Measurements from ENCODE around the gene GTF3C1. TPM values are rescaled to one million over a fixed set of nuclear protein-coding genes. Genes with fewer than 3 reads are reported as not detected.

Gene GTF3C1
- total and polyA plus RNA-seq, 2 of the 13 experiments (the other 11 are each of a cell fraction or from before 2014, with no cell fraction given) = 29.2 to 72.7 TPM

- Histone ChIP-seq H3K27me3 (ENCODE audit: control insufficient read depth in 1 of 2, insufficient read depth in 2 of 2, low read length in 2 of 2) (peaks cover 0 to under 1% of the 10 kb centered on the region in 2 experiments; a peak in 1 of 5 replicates), H3K79me2 (ENCODE audit: insufficient read depth, low read length) (no peaks in the 10 kb centered on the region), H3K4me1 (ENCODE audit: insufficient read depth, low read length) (no peaks in the 10 kb centered on the region), H3K9me3 (ENCODE audit: low read length) (no peaks in the 10 kb centered on the region), H3K9ac (ENCODE audit: insufficient read depth, low read depth, low read length) (no peak overlapping the region), H4K20me1 (ENCODE audit: insufficient read depth, low read length) (no peaks in the 10 kb centered on the region), H2AFZ (ENCODE audit: low read length) (no peak overlapping the region), H3K27ac (ENCODE audit: extremely low read length, insufficient read depth, low read length) (no peak overlapping the region), H3K36me3 (replicated peaks in 1 of 2; ENCODE audit: control insufficient read depth in 1 of 2, insufficient read depth in 2 of 2, low read length in 2 of 2) (peaks cover 19 to 36% of the 10 kb centered on the region in 2 experiments; a peak in 4 of 5 replicates), H3K4me2 (ENCODE audit: low read depth, low read length) (no peak overlapping the region), H3K4me3 (replicated peaks in 1 of 3; ENCODE audit: insufficient read depth in 1 of 3, low read depth in 2 of 3, low read length in 3 of 3) (no peak overlapping the region)
- no peak for DNase-seq (ENCODE audit: low spot score)
- ChIA-PET POLR2A (no interaction called here), CTCF (ENCODE audit: low intra/inter-chr PET ratio, low total read pairs) (interaction anchor here (2.0 kb wide), 1 partner anchor 303 kb away, joined by 10 read pairs; no protein-coding TSS in a partner anchor)
- TF ChIP-seq ZNF644 (CRISPR knock-in tag; IDR thresholded peaks at IDR 0.05; ENCODE audit: low read depth) (no peak), FOXA1 (IDR thresholded peaks at IDR 0.05) (no peak), FOXA1 (CRISPR knock-in tag; IDR thresholded peaks at IDR 0.05) (no peak), DNMT3B (CRISPR knock-in tag; conservative IDR thresholded peaks at IDR 0.05) (no peak), ZNF674 (CRISPR knock-in tag; IDR thresholded peaks at IDR 0.05; ENCODE audit: low read depth) (no peak), ZNF33A (CRISPR knock-in tag; IDR thresholded peaks at IDR 0.05; ENCODE audit: borderline replicate concordance) (no peak), ZNF24 (IDR thresholded peaks at IDR 0.05) (no peak), RFXAP (CRISPR knock-in tag; IDR thresholded peaks at IDR 0.05; ENCODE audit: borderline replicate concordance) (no peak)
- TF ChIP-seq, protein P1, sequence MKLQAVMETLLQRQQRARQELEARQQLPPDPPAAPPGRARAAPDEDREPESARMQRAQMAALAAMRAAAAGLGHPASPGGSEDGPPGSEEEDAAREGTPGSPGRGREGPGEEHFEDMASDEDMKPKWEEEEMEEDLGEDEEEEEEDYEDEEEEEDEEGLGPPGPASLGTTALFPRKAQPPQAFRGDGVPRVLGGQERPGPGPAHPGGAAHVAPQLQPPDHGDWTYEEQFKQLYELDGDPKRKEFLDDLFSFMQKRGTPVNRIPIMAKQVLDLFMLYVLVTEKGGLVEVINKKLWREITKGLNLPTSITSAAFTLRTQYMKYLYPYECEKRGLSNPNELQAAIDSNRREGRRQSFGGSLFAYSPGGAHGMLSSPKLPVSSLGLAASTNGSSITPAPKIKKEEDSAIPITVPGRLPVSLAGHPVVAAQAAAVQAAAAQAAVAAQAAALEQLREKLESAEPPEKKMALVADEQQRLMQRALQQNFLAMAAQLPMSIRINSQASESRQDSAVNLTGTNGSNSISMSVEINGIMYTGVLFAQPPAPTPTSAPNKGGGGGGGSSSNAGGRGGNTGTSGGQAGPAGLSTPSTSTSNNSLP (IDR thresholded peaks at IDR 0.05; ENCODE audit: low read depth, low read length) = no peak
- in situ Hi-C loops (cut with HindIII; ENCODE audit: extremely low pct_ligation_motif_present, low pct_unique_long_range_greater_than_20kb) (loop anchor here (10.0 kb wide), 1 partner anchor 283 kb away; no protein-coding TSS in a partner anchor), intact Hi-C loops (cut with micrococcal nuclease; ENCODE audit: unreplicated experiment) (loop anchor here (5.0 kb wide), 1 partner anchor 81 kb away; no protein-coding TSS in a partner anchor)
- no peak for FAIRE-seq
- WGBS (ENCODE audit: low lambda C conversion rate) = 95% methylated on average over 5 of the region's 5 CpGs
- no TSS peak for BruUV-seq (replicated peaks)
- no peak for ATAC-seq
Observed at GRCh38 chr16:27458258-27458657, 91.5 kb downstream of the GTF3C1 start.

Data from HepG2 (cell line).